Measurements from ENCODE around the gene MOB3A. TPM values are rescaled to one million over a fixed set of nuclear protein-coding genes. Genes with fewer than 3 reads are reported as not detected.
A peak's percentile ranks its signal among the peaks of the same experiment; 100 is the strongest.
"Not testable (repeated sequence)": the region's sequence is repeated elsewhere in the genome, so short reads cannot be mapped to it uniquely, and the experiment has no call there.

MOB3A gene
- 9.4 and 9.7 TPM in 2 replicates for total RNA-seq (2014; rRNA removed; shearing (Covaris generic); ENCODE audit: low replicate concordance)

- no peaks in the 10 kb centered on the region for H3K27me3 ChIP-seq
- H3K36me3 ChIP-seq, result no peaks in the 10 kb centered on the region; the same call in 1 of the 2 replicates
- H3K4me3 ChIP-seq, result peak within 1 kb of the TSS; percentile 83
- peak; percentile 87 for DNase-seq
- no peaks in the 10 kb centered on the region for H3K9me3 ChIP-seq
Measured at GRCh38 chr19:2096034-2096479, at the start of gene MOB3A. Gene MOB3A, minus strand, starts transcription at chr19:2096326. Its CDS starts 17,766 bp downstream, at chr19:2078560.

- peaks cover 10% of the 10 kb centered on the region; the same call in 1 of the 2 replicates for H3K36me3 ChIP-seq
- H3K9me3 ChIP-seq, result no peaks in the 10 kb centered on the region
- H3K27me3 ChIP-seq, result no peaks in the 10 kb centered on the region
- no peak for DNase-seq
- H3K4me3 ChIP-seq, result no peak overlapping the region
Measured at GRCh38 chr19:2145831-2146241, 49.7 kb upstream of the MOB3A start.

GRCh38 chr19:2144190-2144589 lies 48.1 kb upstream of the MOB3A start:
- no peak for DNase-seq
- no peaks in the 10 kb centered on the region for H3K9me3 ChIP-seq
- peaks cover 3% of the 10 kb centered on the region; the same call in 1 of the 2 replicates for H3K36me3 ChIP-seq
- H3K27me3 ChIP-seq, result no peaks in the 10 kb centered on the region
- no peak overlapping the region for H3K4me3 ChIP-seq

- no peak overlapping the region for H3K4me3 ChIP-seq
- H3K36me3 ChIP-seq, result no peaks in the 10 kb centered on the region; the same call in 1 of the 2 replicates
Measured at GRCh38 chr19:2142173-2142829, 46.2 kb upstream of the MOB3A start.

GRCh38 chr19:2140138-2140569 lies 44.0 kb upstream of the MOB3A start:
- DNase-seq, result no peak
- H3K9me3 ChIP-seq, result no peaks in the 10 kb centered on the region
- H3K36me3 ChIP-seq, result no peaks in the 10 kb centered on the region; the same call in 1 of the 2 replicates
- no peaks in the 10 kb centered on the region for H3K27me3 ChIP-seq
- H3K4me3 ChIP-seq, result no peak overlapping the region

More at GRCh38 chr19:2142173-2142829, 46.2 kb upstream of the MOB3A start:
- DNase-seq, result no peak
- Histone ChIP-seq H3K9me3 (no peaks in the 10 kb centered on the region), H3K27me3 (no peaks in the 10 kb centered on the region)

GRCh38 chr19:2139385-2140137 lies 43.4 kb upstream of the MOB3A start:
- H3K27me3 ChIP-seq, result no peaks in the 10 kb centered on the region
- DNase-seq, result no peak
- H3K4me3 ChIP-seq, result no peak overlapping the region
- H3K9me3 ChIP-seq, result no peaks in the 10 kb centered on the region
- no peaks in the 10 kb centered on the region; the same call in 1 of the 2 replicates for H3K36me3 ChIP-seq

- Histone ChIP-seq H3K4me3 (no peak overlapping the region), H3K9me3 (no peaks in the 10 kb centered on the region), H3K27me3 (no peaks in the 10 kb centered on the region), H3K36me3 (no peaks in the 10 kb centered on the region; the same call in 1 of the 2 replicates)
- DNase-seq, result no peak
Measured at GRCh38 chr19:2138061-2138728, 42.1 kb upstream of the MOB3A start.

GRCh38 chr19:2136796-2137195 lies 40.7 kb upstream of the MOB3A start:
- Histone ChIP-seq H3K4me3 (no peak overlapping the region), H3K9me3 (no peaks in the 10 kb centered on the region), H3K36me3 (no peaks in the 10 kb centered on the region; the same call in 1 of the 2 replicates), H3K27me3 (no peaks in the 10 kb centered on the region)
- DNase-seq, result no peak

- Histone ChIP-seq H3K9me3 (no peaks in the 10 kb centered on the region), H3K4me3 (no peak overlapping the region), H3K36me3 (no peaks in the 10 kb centered on the region; the same call in 1 of the 2 replicates), H3K27me3 (no peaks in the 10 kb centered on the region)
- no peak for DNase-seq
Measured at GRCh38 chr19:2135474-2136402, 39.6 kb upstream of the MOB3A start.

GRCh38 chr19:2132731-2133490 lies 36.8 kb upstream of the MOB3A start:
- no peak for DNase-seq
- Histone ChIP-seq H3K9me3 (no peaks in the 10 kb centered on the region), H3K27me3 (no peaks in the 10 kb centered on the region), H3K36me3 (no peaks in the 10 kb centered on the region; the same call in 1 of the 2 replicates), H3K4me3 (no peak overlapping the region)

- DNase-seq, result no peak
- Histone ChIP-seq H3K36me3 (no peaks in the 10 kb centered on the region; the same call in 1 of the 2 replicates), H3K27me3 (no peaks in the 10 kb centered on the region), H3K9me3 (no peaks in the 10 kb centered on the region), H3K4me3 (no peak overlapping the region)
Measured at GRCh38 chr19:2132191-2132590, 36.1 kb upstream of the MOB3A start.

GRCh38 chr19:2131012-2131975 lies 35.2 kb upstream of the MOB3A start:
- not testable (repeated sequence) for H3K9me3 ChIP-seq, H3K4me3 ChIP-seq, H3K27me3 ChIP-seq, H3K36me3 ChIP-seq, DNase-seq

GRCh38 chr19:2129892-2130770 lies 34.0 kb upstream of the MOB3A start:
- no peaks in the 10 kb centered on the region; the same call in 1 of the 2 replicates for H3K36me3 ChIP-seq
- no peaks in the 10 kb centered on the region for H3K9me3 ChIP-seq
- H3K27me3 ChIP-seq, result no peaks in the 10 kb centered on the region
- no peak overlapping the region for H3K4me3 ChIP-seq
- DNase-seq, result no peak

Data from MG63 (cell line).